HTR-8/SVneo (cell line): Measurements from ENCODE around the gene CDK11A.
A peak's percentile ranks its signal among the peaks of the same experiment; 100 is the strongest.
"Not testable (repeated sequence)": the region's sequence is repeated elsewhere in the genome, so short reads cannot be mapped to it uniquely, and the experiment has no call there.

Experiments used
- DNase-seq: peaks from one replicate; pipeline ENCODE4 v3.0.0; 2011; ENCODE audit warnings: low spot score, mixed read lengths; ENCODE audit not compliant: insufficient read length
- FAIRE-seq: peaks from 2 replicates; lab custom pipeline; 2011; peaks lifted over from hg19 to GRCh38; lab: Jason Lieb, UNC

The CDK11A gene

DNA sequence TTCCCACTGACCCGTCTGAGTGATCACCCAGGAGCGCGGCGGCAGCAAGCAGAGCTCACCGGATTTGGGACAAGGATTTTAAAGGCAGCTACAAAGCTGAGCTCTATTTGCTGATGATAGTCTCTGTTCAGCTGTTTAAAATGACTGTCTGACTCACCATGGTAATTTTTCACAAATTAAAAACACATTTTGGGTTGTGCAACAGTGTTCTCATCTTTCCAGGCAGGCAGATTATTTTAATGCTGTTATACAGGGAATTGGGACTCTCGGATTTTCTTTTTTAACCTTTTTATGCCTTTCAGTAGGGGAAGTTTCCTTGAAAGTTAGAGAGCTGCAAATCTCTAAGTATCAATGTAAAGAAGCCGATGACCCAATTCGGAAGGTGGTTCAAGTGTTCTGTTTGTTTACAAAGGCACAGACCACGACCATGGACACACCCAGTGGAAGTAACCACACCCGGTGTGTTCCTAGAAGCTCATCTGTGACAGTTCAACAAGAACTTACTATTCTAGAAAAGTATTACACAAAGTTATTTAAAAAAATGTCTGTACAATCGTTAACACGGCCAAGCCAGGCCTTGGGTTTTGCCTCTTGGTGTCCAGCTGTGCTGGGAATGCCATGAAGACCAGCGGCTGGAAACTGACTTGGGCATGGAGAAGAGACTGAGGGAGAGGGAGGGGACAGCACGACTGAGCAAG, 4.3 kb upstream of the CDK11A start:
- not testable (repeated sequence) for DNase-seq, FAIRE-seq

- DNase-seq, FAIRE-seq: not testable (repeated sequence)
These were observed 3.0 kb upstream of the CDK11A start for GRCh38 chr1:1727131-1727651.

GRCh38 chr1:1726088-1726487, 1.9 kb upstream of the CDK11A start:
- DNase-seq, FAIRE-seq: not testable (repeated sequence)

GRCh38 chr1:1721201-1721600, 3.0 kb downstream of the CDK11A start:
- DNase-seq (no peak), FAIRE-seq (no peak)

- FAIRE-seq, DNase-seq: not testable (repeated sequence)
These were observed 8.9 kb downstream of the CDK11A start for GRCh38 chr1:1715109-1715883.

GRCh38 chr1:1707897-1708296, 16.3 kb downstream of the CDK11A start:
- FAIRE-seq, DNase-seq: not testable (repeated sequence)

- not testable (repeated sequence) for FAIRE-seq, DNase-seq
These were observed 16.9 kb downstream of the CDK11A start for GRCh38 chr1:1707241-1707640.

- not testable (repeated sequence) for DNase-seq, FAIRE-seq
These were observed 18.5 kb downstream of the CDK11A start for GRCh38 chr1:1705623-1706022.

DNA sequence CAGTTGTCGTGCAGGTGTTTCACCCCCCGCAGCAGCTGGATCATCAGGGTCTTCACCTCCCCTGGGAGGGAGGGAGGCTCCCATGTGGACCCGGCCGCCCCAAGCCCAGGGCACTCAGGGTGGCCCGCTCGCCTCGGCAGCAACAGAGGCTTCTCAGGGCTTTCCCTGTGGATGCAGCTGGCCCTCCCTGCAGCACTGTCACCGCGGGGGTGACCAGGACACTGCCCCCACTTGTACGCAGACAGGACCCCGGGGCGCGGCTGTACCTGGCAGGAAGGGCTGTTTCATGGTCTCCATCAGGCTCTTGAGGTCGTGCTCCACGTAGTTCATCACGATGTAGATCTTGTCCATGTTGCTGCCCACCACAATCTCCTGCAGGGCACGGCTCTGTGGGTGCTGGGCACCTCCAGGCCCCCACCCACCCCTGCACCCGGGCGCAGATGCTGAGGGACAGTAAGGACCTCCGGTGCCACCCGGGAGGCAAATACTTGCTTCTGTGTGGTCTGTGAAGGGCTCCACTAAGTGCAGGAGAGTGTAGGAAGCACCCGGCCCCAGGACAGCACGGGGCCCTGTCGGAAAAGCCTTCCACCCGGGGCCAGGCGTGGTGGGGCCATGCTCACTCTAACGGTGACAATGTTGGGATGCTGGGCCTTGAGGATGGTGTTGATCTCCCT, 19.7 kb downstream of the CDK11A start:
- not testable (repeated sequence) for DNase-seq, FAIRE-seq

- DNase-seq (no peak), FAIRE-seq (no peak)
These were observed 20.4 kb downstream of the CDK11A start for GRCh38 chr1:1703796-1704195.

GRCh38 chr1:1702506-1702905, 21.7 kb downstream of the CDK11A start:
- not testable (repeated sequence) for DNase-seq, FAIRE-seq

DNA sequence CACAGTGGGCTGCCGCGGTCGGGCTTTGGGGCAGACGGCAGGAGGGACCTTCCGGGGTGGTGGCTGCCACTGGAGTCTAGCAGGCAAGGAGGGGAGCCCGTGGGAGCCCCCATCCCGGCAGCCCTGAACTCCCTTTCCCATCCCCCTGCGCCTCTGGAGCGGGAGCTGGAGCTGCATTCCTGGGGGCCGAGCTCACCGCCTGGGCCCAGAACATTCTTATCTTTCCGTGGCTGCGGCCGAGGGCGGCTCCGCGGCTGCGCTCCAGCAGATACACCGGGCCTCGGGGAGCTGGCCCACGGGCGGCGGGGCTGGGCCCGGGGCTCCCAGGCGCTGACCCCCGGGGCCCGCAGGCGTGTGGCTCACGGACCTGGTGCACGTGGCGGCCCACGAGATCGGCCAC, 23.6 kb downstream of the CDK11A start:
- DNase-seq, FAIRE-seq: not testable (repeated sequence)

DNA sequence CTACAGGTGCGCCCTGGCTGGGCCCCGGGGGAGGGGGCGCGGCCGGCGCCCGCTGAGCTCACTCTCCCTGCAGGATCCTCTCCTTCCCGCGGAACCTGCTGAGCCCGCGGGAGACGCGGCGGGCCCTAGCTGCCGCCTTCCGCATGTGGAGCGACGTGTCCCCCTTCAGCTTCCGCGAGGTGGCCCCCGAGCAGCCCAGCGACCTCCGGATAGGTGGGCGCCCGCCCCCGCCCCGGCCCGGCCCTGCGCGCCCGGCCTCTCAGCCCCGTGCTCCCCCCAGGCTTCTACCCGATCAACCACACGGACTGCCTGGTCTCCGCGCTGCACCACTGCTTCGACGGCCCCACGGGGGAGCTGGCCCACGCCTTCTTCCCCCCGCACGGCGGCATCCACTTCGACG, 24.1 kb downstream of the CDK11A start:
- FAIRE-seq, DNase-seq: not testable (repeated sequence)

DNA sequence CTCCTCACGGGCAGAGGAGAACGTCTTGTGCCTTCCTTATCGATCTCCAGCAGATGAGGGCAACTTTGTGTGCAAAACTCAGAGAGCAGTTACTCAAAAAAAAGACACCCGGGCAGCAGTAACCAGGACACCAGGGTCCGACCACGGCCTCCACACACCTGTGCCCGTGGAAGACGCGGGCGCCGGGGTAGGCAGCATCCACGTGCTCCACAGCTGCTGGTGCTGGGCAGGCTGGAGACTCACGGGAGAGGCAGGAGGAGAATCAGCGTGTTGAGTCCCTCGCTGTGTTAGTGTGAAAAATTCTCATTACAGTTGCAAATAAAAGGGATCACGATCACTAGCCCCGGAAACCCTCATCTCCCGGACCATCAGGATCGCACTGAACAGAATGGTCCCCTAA, 25.1 kb downstream of the CDK11A start:
- FAIRE-seq, DNase-seq: not testable (repeated sequence)

DNA sequence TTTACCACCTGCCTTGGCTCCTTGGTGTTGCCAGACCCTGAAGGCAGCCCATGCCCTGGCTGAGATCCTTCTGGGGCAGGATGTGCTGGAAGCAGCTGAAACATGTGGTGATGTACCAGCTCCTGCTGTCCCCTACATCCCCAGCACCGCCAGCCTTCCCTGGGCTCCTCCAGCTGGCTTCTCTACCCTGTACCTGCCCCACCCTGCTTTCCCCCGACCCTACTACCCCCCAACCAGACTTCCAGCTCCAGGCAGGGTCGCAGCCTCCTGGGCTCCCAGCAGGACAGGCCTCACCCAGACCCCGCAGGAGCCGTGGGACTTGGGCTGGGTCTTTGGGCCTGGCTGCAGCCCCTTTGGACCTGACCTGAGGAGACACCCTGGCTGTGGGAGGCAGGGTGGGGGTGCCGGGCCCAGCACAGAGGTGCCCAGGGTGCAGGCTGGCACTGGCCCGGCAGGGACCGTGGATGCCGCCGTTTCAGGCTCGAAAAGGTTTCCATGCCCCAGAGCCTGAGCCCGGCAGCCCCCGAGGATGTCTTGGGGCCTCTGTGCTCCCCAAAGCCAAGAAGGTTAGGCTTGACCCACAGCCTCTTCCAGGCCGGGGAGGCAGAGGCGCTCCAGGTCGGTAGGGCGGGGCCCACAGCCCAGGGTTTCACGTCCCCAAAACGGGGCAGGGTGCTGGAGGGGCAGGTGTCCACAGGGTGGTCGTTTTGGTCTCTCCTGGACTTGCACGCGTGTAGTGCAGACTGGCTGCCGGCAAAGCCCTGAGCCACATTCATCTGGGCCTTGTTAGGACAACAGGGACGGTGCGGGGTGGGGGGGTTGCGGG, 26.6 kb downstream of the CDK11A start:
- FAIRE-seq, DNase-seq: not testable (repeated sequence)

GRCh38 chr1:1696431-1697357, 27.5 kb downstream of the CDK11A start:
- not testable (repeated sequence) for DNase-seq, FAIRE-seq

DNA sequence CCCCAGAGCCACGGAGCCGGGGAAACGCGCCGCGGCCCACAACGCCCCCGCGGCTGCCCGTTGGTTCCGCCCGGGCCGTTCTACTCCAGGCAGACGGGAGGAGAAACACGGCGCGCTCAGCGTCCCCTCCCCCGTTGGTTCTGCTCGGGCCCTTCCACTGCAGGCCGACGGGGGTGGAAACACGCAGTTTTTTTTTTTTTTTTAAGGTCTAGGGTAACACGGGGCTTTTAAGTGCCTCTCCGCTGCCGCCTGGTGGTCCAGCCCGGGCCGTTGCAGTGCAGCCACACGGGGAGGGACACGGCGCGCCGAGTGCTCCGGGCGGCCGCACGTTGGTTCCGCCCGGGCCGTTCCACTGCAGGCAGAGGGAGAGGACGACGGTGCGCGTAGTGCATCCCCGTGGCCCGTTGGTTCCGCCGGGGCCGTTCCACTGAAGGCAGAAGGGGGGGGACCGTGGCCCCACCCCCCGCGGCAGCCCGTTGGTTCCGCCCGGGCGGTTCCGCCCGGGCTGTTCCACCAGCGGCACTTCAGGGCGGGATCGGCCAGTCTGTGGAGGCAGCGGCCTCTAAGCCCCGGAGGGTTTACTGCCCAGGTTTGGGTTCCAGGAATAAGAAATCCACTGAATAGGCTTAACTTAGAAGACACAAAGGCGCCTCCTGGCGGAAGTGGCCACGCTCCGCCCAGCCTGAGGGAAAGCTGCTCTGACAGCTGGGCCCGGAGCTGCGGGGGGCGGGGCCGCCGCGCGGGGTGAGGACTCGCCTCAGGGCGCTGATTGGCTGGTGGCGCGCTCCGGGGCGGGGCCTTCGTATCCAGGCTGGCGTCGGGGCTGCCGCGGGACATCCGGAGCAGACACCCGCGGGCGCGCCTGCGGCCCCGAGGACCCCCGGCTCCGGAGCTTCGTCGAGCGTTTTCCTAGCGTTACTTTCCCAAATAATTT, 31.2 kb downstream of the CDK11A start, which contains the start of gene SLC35E2B:
Gene SLC35E2B (minus strand): TSS at position 82 of the 934 bp plus-strand sequence. CDS start 16,096 bp downstream, outside the sequence.
- DNase-seq: not testable (repeated sequence)
- FAIRE-seq: peak; percentile 90
